Activated CD8-positive, alpha-beta memory T cell treated with anti-CD3 and anti-CD28 coated beads for 36 hours (primary cell): ENCODE data around the gene C16orf92. TPM values are rescaled to one million over a fixed set of nuclear protein-coding genes. Genes with fewer than 3 reads are reported as not detected.

ENCODE experiments used
- CTCF ChIA-PET: fragments of 350-600 bp; sonication (Branson Sonifier 250); formaldehyde crosslinking; loops from one replicate; lab custom pipeline; 2021; ENCODE audit warnings: antibody characterized with exemption; lab: Charles Lee
- POLR2A ChIA-PET: fragments of 350-600 bp; sonication (Branson Sonifier 250); formaldehyde crosslinking; loops from one replicate; lab custom pipeline; 2021; ENCODE audit warnings: antibody characterized with exemption; lab: Charles Lee
- total RNA-seq, 2 experiments: library from RNA; stranded (reverse); gene quantifications; one replicate each; pipeline ENCODE4 v1.2.3, GENCODE V29; 2021

C16orf92 gene
- not detected for total RNA-seq

- ChIA-PET CTCF (interaction anchor here (0.6 to 2.0 kb wide), 7 partner anchors 8 to 332 kb away, joined by 3 to 11 read pairs (median 3); partner anchors contain the start of gene TLCD3B), POLR2A (no interaction called here)
These were observed at the start of gene C16orf92 for GRCh38 chr16:30022887-30023286. C16orf92 (plus strand) TSS chr16:30023198; CDS start chr16:30023341, 143 bp downstream.

GRCh38 chr16:29973384-29974246 lies 49.4 kb upstream of the C16orf92 start, which contains the start of gene TAOK2:
TAOK2 (plus strand) TSS chr16:29973868; CDS start chr16:29977773, 3,905 bp downstream.
- ChIA-PET POLR2A (interaction anchor here (0.5 to 2.2 kb wide), 8 partner anchors 11 to 308 kb away, joined by 4 to 17 read pairs (median 8); partner anchors contain the start of genes ALDOA, ASPHD1, HIRIP3 and INO80E), CTCF (interaction anchor here (1.1 to 3.0 kb wide), 4 partner anchors 12 to 273 kb away, joined by 3 to 14 read pairs (median 4); partner anchors contain the start of genes PAGR1 and TMEM219)

- ChIA-PET POLR2A (interaction anchor here (1.3 to 1.8 kb wide), 2 partner anchors 12 to 75 kb away, joined by 5 to 12 read pairs; partner anchors contain the start of genes ASPHD1 and SEZ6L2), CTCF (interaction anchor here (1.2 to 3.0 kb wide), 3 partner anchors 13 to 139 kb away, joined by 3 to 14 read pairs (median 4); partner anchors contain the start of genes INO80E and TMEM219)
These were observed 48.5 kb upstream of the C16orf92 start for GRCh38 chr16:29974291-29975133.

- ChIA-PET POLR2A (interaction anchor here (0.8 kb wide), 1 partner anchor 19 kb away, joined by 3 read pairs; no protein-coding TSS in a partner anchor), CTCF (interaction anchor here (1.2 to 1.3 kb wide), 2 partner anchors 21 to 140 kb away, joined by 3 to 4 read pairs; partner anchors contain the start of gene INO80E)
These were observed 47.9 kb upstream of the C16orf92 start for GRCh38 chr16:29975134-29975538.

- POLR2A ChIA-PET = interaction anchor here (0.6 to 0.8 kb wide), 2 partner anchors 18 to 576 kb away, joined by 3 read pairs; no protein-coding TSS in a partner anchor
- CTCF ChIA-PET = interaction anchor here (0.6 to 1.3 kb wide), 4 partner anchors 21 to 171 kb away, joined by 3 to 4 read pairs (median 4); partner anchors contain the start of gene INO80E
These were observed 47.0 kb upstream of the C16orf92 start for GRCh38 chr16:29975811-29976511.

GRCh38 chr16:29977063-29977825 lies 45.8 kb upstream of the C16orf92 start:
- ChIA-PET CTCF (interaction anchor here (0.9 kb wide), 1 partner anchor 20 kb away, joined by 3 read pairs; no protein-coding TSS in a partner anchor), POLR2A (interaction anchor here (0.6 to 1.2 kb wide), 2 partner anchors 8 to 38 kb away, joined by 3 read pairs; no protein-coding TSS in a partner anchor)

GRCh38 chr16:29978081-29978480 lies 44.9 kb upstream of the C16orf92 start:
- POLR2A ChIA-PET = no interaction called here
- CTCF ChIA-PET = no interaction called here

- CTCF ChIA-PET = no interaction called here
- POLR2A ChIA-PET = no interaction called here
These were observed 44.3 kb upstream of the C16orf92 start for GRCh38 chr16:29978564-29979270.

- CTCF ChIA-PET = interaction anchor here (1.5 kb wide), 1 partner anchor 11 kb away, joined by 3 read pairs; no protein-coding TSS in a partner anchor
- POLR2A ChIA-PET = no interaction called here
These were observed 40.2 kb upstream of the C16orf92 start for GRCh38 chr16:29982560-29983419.

- POLR2A ChIA-PET = no interaction called here
- CTCF ChIA-PET = no interaction called here
These were observed 39.4 kb upstream of the C16orf92 start for GRCh38 chr16:29983420-29984136.

- ChIA-PET POLR2A (no interaction called here), CTCF (no interaction called here)
These were observed 38.7 kb upstream of the C16orf92 start for GRCh38 chr16:29984137-29984763.

- CTCF ChIA-PET = no interaction called here
- POLR2A ChIA-PET = no interaction called here
These were observed 38.2 kb upstream of the C16orf92 start for GRCh38 chr16:29984764-29985147.

- CTCF ChIA-PET = no interaction called here
- POLR2A ChIA-PET = interaction anchor here (1.0 kb wide), 1 partner anchor 8 kb away, joined by 3 read pairs; no protein-coding TSS in a partner anchor
These were observed 37.7 kb upstream of the C16orf92 start for GRCh38 chr16:29985271-29985811.

- CTCF ChIA-PET = no interaction called here
- POLR2A ChIA-PET = interaction anchor here (1.0 kb wide), 1 partner anchor 9 kb away, joined by 3 read pairs; no protein-coding TSS in a partner anchor
These were observed 36.8 kb upstream of the C16orf92 start for GRCh38 chr16:29986231-29986630.
